GM18868 (cell line): ENCODE results near the gene BCAN.
"Not testable (repeated sequence)": the region's sequence is repeated elsewhere in the genome, so short reads cannot be mapped to it uniquely, and the experiment has no call there.

Experiments
- ATAC-seq: cut with Tn5 transposase; IDR thresholded peaks from one replicate; pipeline ENCODE4 v1.9.1; 2021; ENCODE audit warnings: mild to moderate bottlenecking, moderate library complexity; ENCODE audit not compliant: unreplicated experiment

Gene BCAN

DNA sequence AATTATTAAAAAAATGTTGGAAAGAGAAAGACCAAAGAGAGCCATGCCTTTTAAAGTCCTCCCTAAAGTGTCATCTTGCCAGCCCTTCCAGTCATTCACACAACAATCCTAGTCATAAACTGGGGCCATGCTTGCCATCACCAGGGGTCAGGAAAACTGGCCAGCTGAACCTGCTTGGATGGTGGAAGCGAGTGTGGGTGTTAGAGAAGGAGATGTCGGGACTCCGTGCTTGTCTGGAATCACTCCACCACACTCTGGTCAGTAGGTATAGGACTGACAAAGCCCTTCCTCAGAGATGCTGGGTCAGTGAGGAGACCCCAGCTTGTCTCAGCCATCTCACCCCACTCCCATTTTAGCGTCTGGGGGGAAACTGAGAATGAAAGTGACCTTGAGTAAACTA, 26.0 kb upstream of the BCAN start:
- ATAC-seq: no peak

GRCh38 chr1:156616463-156616862, 25.5 kb upstream of the BCAN start:
- ATAC-seq: no peak

GRCh38 chr1:156618853-156619581, 22.9 kb upstream of the BCAN start, which contains the start of gene HAPLN2:
Gene HAPLN2, plus strand, starts transcription at chr1:156619415. Its CDS starts 4,076 bp downstream, at chr1:156623491.
- no peak for ATAC-seq

- ATAC-seq: no peak
Measured at GRCh38 chr1:156619582-156619955, 22.3 kb upstream of the BCAN start.

GRCh38 chr1:156622581-156623297, 19.2 kb upstream of the BCAN start:
- no peak for ATAC-seq

GRCh38 chr1:156623946-156624813, 17.7 kb upstream of the BCAN start:
- ATAC-seq: no peak

DNA sequence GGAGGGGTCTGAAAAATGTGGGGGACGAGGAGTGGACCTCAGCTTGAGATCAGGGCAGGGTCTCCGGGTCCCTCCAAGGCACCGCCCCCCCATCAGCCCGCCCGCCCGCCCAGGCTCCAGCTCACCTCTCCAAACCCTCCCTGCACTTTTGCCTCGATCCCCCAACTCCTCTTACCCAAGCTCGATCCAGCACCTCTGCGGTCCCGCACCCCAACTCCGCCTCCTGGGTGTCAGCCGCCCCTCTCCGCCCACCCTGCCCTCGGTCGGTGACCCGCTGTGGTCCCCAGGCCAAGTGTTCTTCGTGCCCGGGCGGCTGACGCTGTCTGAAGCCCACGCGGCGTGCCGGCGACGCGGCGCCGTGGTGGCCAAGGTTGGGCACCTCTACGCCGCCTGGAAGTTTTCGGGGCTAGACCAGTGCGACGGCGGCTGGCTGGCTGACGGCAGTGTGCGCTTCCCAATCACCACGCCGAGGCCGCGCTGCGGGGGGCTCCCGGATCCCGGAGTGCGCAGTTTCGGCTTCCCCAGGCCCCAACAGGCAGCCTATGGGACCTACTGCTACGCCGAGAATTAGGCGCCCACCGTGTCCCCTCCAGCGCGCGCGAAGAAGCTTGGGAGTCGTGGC, 17.0 kb upstream of the BCAN start:
- ATAC-seq: no peak

DNA sequence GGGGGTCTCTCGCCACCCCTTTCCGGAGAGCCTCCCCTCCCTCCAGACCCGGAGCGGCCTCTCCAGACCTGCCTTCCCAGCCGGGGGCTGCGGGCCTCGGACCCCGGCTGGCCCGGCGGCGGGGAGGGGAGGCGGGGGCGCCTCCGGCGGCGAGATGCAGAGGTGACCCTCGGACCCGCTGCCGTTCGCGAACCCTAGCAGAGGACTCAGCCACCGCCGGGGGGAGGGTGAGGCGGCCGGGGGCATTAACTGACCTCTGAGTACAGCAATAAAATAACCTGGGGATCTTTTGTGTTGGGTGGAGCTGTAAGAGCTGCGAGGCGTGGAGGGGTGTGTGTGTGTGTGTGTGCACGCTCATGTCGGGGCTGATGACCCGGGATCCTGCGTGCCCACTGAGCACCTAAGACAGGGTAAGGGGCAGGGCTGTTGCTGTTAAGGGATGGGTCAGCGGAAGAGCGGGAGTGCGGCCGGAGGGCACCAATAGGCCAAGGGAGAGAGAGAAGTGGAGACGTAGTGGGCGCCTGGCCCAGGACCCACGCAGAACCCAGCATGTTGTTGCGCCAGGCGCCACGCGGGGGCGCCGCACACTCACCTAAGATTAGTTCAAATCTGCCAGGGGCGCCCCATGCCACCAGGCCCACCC, 16.4 kb upstream of the BCAN start:
- no peak for ATAC-seq

DNA sequence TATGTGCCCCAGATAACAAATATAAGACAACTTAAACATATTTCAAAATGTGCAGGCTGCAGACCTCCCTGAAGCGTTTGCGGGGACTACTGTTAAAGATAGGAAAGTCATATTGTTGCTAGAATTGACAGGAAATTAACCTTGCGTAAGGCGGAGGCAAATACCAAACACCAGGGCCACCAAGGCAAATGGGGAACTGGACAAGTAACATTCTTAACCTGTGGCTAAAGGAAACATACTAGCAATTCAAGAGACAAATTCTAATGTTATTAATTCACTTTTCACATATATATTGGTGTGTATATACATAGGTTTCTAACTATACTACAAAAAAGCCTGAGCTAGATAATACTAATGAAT, 15.9 kb upstream of the BCAN start:
- no peak for ATAC-seq

DNA sequence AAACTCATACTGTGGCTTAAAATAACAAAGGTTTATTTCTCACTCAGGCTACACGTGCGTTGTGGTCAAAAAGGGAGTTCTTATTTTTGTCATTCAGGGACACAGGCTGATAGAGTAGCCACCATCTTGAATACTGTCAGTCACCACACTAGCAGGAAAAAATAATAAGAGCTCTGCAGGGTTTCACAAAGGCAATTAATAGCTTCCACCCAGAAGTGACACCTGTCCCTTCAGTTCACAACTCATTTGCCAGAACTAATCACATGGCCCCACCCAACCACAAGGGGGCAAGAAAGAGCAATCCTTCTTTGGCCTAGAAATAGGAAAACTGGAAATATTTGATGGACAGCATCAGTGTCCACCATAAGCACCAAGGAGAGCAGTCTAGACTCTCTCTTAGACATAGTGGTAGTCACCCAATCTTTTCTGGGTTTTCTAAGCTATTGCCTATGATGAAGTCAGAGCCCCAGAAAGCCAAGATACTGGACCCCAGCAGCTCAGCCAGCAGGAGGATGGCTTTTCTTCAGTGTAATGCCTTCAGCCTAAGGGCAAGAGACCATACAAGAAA, 14.5 kb upstream of the BCAN start:
- ATAC-seq: no peak

DNA sequence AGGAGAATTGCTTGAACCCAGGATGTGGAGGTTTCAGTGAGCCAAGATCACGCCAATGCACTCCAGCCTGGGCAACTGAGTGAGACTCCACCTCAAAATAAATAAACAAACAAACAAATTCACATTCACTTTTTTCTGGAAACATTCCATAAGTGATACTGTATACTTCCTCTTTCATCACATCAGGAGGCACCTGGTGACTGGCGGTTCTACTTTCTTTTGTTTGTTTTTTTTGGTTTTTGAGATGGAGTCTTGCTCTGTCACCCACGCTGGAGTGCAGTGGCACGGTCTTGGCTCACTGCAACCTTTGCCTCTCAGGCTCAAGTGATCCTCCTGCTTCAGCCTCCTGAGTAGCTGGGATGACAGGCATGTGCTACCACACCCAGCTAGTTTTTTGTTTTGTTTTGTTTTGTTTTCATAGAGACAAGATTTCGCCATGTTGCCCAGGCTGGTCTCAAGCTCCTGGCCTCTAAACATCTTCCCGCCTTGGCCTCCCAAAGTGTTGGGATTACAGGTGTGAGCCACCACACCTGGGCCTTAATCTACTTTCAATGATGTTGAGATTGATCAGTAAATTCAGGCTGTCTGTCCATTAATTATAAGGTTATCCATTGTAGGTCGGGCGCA, 12.0 kb upstream of the BCAN start:
- ATAC-seq: no peak

DNA sequence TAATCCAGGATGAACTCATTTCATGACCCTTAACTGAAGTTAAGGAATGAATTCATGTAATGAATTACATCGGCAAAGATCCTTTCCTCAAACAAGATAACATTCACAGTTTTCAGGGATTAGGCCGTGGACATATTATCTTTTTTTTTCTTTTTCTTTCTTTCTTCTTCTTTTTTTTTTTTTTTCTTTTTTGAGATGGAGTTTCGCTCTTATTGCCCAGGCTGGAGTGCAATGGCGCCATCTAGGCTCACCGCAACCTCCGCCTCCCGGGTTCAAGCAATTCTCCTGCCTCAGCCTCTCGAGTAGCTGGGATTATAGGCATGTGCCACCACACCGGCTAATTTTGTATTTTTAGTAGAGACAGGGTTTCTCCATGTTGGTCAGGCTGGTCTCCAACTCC, 10.8 kb upstream of the BCAN start:
- ATAC-seq: not testable (repeated sequence)

DNA sequence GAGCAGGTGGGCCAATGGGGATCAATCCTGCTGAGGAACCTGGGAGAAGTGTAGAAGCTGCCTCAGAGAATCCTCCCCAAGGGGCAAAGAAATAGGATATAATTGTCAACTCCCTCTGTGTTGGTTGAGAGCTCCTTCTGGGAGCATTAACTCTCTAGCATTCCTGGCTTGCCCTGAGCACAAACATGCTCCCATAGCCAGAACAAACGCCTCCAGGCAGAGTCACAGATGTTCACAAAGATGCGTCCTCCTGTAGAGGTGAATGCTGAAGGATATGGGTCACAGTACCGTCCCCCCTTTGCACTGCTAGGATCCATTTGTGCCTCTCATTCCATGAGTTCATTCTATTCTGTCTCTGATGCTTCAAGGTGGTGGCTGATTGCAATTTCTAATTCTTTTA, 9.6 kb upstream of the BCAN start:
- no peak for ATAC-seq

DNA sequence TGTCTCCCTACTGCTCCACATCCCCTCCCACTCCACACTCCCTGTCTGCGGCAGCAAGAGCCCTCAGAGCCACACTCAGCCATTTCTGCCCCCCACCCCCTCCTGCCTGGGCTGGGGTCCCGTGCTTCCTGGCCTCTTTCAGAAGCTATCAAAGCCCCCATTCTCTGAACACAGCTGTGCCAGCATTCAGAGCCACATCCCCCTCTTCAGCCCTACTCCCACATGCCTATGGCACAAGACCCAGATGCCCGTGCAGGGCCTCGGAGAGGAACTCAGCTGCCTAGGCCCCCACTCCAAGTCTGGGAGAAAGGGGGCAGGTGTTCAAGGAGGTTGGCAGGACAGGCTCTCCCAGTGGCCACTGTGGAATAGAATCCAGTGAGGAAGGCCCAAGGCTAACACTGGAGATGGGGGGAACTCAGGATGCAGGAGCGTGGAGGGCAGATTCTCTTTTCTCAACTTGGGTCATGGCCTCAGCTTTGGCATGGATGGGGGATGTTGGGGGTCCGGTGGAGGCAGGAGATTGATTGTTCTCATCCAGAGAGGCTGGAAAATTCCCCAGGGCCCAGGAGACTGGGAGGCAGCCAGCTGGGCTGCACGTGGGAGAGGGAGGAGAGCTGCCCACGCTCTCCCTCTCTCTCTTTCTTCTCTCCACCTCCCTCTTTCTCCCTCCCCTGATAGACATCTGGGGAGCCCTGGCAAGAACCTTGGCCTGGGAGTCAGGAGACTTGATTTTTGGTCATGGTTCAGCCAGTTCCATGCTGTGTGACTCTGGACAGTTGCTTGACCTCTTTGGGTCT, 3.5 kb upstream of the BCAN start:
- ATAC-seq: no peak

- no peak for ATAC-seq
Measured at GRCh38 chr1:156639601-156640101, 2.3 kb upstream of the BCAN start.

GRCh38 chr1:156640842-156641706, 843 bp upstream of the BCAN start:
- ATAC-seq: no peak

DNA sequence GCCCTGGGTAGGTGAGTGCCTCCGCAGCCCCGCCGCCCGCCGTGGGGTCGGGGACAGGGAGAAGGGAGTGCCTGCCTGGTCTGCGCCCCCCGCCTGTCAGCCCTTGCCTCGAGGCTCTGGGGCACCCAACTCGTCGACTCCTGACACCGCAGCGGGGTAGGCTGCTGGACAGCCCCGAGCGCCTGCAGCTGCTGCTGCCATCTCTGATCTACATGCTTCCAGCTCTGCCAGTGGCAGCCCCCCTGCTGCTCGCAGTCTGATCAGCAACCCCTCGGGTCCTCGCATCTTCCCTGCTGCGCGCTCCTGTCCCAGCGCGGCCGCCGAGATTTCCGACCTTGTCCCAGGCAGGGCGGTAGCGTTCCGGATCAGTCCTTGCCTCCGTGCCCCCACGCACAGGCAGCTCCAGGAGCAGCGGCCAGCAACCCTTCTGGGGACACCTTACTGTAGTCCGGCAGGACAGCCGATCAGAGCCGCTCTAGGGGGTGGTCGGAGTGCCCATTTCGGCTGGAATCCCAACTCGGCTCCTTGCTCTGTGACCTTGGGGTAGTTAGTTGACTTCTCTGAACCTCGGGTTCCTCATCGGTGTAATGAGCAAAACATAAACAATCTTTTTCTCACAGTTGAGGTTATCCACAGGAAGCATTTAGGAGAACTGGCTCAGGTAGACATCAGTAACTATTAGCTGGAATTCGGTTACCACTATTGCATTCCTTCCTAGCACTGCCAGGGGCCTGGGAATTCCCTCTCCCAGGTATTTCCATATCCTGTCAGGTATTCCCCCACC, 540 bp downstream of the BCAN start:
- no peak for ATAC-seq
